GM10266 (cell line): ENCODE data around the gene CELSR1.

Experiments used
- DNase-seq: peaks from one replicate; pipeline ENCODE4 v3.0.0; 2012; ENCODE audit errors: extremely low spot score
- CTCF ChIP-seq: IDR thresholded peaks from 2 replicates; pipeline ENCODE4 v1.5.1; 2012; ENCODE audit warnings: mild to moderate bottlenecking, low read depth; ENCODE audit not compliant: control insufficient read depth, insufficient read depth; ENCODE audit errors: missing control alignments

The CELSR1 gene

DNA sequence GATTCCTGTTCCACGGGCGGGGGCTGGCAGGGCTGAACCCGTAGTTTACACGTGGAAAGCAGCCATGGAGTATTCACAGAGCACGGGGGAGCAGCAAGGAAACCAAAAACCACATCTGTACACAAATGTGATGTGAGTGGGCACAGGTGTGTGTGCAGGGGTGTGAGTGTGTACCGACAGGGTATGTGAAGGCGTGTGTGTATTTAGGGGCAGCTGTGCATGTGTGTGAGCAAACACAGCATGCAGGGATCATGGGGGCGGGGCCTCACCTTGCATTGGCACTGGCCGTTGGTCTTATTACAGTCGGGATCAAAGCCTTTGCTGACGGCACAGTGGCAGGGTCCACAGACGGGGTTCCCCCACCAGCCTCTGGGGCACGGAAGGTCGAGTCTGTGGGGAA lies 143.5 kb downstream of the CELSR1 start:
- DNase-seq, result no peak
- TF ChIP-seq CTCF, result no peak

DNA sequence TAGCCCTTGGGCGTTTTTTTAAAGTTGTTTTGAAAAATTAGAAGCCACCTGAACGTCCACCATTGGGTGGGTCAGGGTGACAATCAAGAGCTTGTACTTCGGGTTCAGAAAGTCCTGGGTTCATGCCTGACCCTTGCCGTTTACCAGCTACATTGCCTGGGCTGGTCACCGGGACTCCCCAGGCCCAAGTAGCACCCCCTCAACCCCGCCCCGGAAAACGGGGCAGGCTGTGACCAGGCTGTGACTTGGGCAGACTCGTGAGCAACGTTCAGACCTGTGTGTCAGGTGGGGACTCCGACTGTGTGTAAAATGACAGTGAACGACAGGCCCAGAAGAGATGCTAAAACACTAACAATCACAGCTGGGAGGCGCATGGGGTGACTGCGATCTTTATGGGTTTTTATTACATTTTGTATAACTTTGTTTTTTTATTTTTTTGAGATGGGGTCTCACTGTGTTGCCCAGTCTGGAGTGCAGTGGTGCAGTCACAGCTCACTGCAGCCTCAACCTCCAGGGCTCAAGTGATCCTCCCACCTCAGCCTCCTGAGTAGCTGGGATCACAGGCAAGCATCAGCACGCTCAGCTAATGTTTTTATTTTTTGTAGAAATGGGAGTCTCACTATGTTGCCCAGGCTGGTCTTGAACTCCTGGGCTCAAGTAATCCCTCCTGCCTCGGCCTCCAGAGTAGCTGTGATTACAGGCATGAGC lies 145.1 kb downstream of the CELSR1 start:
- TF ChIP-seq CTCF, result no peak

DNA sequence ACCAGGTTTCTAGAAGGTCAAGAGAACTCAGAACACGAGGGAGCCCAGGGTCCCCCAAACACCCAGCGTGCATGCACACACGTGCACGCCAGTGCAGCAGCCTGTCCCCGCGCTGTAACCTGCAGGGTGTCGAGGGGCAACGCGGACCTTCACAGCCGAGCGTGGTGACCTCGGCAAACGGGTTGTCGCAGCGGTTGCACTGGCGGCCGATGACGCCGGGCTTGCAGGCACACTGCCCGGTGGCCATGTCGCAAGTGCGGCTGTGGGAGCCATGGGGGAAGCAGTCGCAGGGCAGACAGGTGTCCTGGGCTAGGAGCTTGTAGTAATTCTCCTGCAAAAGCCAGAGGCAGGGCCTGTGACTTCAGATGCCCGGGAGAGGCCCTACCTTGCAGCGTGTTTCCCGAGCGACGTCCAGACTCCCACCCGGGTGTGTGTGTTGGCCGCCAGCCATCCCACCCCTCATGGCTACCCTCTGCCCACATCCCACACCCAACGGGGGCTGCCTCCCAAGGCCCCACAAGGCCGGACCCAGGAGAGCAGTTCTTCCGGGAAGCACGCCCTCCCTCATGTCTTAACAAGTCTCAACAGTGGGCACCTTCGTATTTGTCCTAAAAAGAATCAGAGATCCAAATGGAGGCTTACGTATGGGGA lies 145.8 kb downstream of the CELSR1 start:
- DNase-seq, result no peak
- no peak for TF ChIP-seq CTCF

More for the DNA sequence above, 145.1 kb downstream of the CELSR1 start:
- no peak for DNase-seq

DNA sequence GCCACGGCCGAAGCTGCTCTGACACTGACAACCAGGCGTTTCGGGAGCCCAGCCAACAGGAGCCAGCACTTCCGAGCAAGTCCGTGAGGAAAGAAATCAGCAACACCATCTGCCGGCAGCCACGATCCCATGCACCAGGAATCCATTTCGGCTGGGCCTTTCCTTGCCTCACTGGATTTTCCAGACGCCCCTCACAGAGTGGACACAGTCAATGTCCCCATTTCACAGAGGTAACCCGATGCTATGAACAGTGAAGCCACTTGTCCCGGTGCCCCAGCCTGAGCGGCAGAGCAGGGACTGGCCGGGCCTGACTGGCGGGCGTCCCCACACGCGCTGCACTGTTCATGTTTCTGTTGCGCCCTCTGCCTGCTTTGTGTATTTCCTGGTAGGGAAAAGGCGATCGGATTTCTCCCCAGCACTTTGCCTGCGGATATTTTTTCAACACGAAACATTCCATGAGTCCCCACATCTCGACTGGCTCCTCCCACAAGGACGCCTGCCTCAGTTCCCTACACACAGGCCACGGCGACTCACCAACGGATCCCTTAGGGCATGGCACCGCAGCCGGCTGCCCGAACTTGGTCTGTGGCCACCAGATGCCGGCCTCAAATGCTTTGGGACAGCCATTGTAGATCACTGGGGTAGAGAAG lies 146.6 kb downstream of the CELSR1 start:
- TF ChIP-seq CTCF, result no peak

DNA sequence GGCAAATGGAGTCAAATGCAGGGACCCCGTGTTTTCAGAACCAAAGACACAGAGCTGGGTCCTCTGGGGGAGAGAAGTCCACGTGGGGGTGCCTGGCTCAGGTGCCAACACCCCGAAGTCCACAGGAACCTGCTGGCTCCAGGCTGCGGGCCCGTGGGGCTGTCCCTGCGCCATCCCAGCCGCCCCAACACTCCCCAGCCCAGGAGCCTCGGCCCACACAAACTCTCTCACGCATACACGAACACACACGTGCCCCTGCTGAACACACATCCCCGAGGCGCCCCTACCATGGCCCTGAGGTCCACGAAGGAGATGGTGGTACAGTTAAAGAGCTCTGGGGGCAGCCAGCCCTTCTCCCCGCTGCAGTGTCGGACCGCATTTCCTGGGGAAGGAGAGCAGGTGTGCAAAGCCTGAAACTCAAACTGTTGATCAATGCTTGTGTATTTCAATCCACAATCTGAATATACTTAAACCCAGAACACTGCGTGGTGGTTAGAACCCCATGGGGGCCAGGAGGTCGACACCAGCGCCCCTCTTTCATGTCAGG lies 147.2 kb downstream of the CELSR1 start:
- TF ChIP-seq CTCF, result no peak
- no peak for DNase-seq

More for the DNA sequence above, 146.6 kb downstream of the CELSR1 start:
- DNase-seq, result no peak

GRCh38 chr22:46389081-46389480 lies 148.3 kb downstream of the CELSR1 start:
- TF ChIP-seq CTCF, result no peak
- no peak for DNase-seq

GRCh38 chr22:46388647-46389046 lies 148.8 kb downstream of the CELSR1 start:
- no peak for DNase-seq
- no peak for TF ChIP-seq CTCF
